GM12892 (cell line): Measurements from ENCODE around the gene UBQLN4.
"Not testable (repeated sequence)": the region's sequence is repeated elsewhere in the genome, so short reads cannot be mapped to it uniquely, and the experiment has no call there.

ENCODE experiments used
- DNase-seq: peaks from one replicate; pipeline ENCODE4 v3.0.0; 2011; ENCODE audit not compliant: insufficient read length
- FAIRE-seq: peaks from 2 replicates; lab custom pipeline; 2011; peaks lifted over from hg19 to GRCh38; lab: Jason Lieb, UNC
- POLR2A ChIP-seq: IDR thresholded peaks from 2 replicates; pipeline ENCODE4 v1.6.1; 2011; ENCODE audit warnings: low read depth, low read length, control low read depth
- POLR2AphosphoS5 ChIP-seq: IDR thresholded peaks from 2 replicates; pipeline ENCODE4 v1.6.1; 2011; ENCODE audit warnings: low read depth, low read length, control low read depth
- TAF1 ChIP-seq: IDR thresholded peaks from 2 replicates; pipeline ENCODE4 v1.6.1; 2011; ENCODE audit warnings: low read depth, mild to moderate bottlenecking, control low read depth, low read length, borderline replicate concordance

UBQLN4 gene

DNA sequence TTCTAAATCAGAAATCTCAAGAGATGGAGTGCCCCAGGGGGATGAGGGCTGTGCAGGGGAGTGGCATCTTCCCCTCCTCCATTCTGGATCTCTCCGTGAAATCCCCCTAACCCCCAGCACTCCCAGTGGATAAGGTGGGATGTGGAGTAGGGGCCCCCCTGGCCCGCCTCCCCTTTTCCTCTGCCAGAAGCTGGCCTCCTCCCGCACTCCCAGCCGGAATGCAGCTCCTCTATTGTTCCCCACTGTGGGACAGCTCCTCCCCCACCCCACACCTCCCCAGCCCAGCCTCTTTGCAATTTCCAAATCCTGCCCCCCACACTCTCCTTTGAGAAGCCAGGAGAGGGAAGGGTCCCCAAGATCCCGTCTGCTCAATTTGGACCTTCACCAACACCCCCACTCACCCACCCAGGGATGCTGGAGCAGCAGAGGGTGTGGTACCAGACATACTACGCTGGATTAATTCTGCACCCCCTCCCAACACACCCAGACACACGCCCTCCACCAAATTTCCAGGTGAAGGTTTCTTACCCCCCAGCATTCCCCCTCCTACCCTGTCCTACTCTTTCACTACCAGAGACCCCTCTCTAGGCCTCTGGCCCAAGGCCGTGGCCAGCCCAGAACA lies 26.8 kb upstream of the UBQLN4 start:
- no peak for DNase-seq
- no peak for TF ChIP-seq POLR2AphosphoS5
- TF ChIP-seq POLR2A = no peak
- no peak for TF ChIP-seq TAF1
- FAIRE-seq = no peak

GRCh38 chr1:156079762-156080161 lies 26.2 kb upstream of the UBQLN4 start:
- TF ChIP-seq TAF1 (no peak), POLR2A (no peak), POLR2AphosphoS5 (no peak)
- no peak for FAIRE-seq
- no peak for DNase-seq

DNA sequence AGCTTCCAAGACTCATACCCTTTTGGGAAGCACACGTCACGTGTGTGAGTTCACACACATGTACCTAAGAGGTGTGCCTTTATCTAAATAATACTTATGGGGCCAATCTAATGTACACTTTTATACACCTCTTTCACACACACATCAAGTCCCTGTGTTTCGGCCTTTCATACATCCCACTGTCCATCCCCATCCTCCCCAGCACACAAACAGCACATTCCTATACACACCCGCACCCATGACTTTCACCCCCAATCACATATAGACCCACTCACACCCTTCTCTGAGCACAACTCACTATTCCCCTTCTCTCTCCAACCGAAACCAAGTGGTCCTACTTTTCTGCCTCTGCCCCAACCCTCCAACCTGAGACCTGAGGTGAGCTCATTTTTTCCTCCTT lies 25.1 kb upstream of the UBQLN4 start:
- no peak for FAIRE-seq
- no peak for DNase-seq
- TF ChIP-seq POLR2A (no peak), TAF1 (no peak), POLR2AphosphoS5 (no peak)

DNA sequence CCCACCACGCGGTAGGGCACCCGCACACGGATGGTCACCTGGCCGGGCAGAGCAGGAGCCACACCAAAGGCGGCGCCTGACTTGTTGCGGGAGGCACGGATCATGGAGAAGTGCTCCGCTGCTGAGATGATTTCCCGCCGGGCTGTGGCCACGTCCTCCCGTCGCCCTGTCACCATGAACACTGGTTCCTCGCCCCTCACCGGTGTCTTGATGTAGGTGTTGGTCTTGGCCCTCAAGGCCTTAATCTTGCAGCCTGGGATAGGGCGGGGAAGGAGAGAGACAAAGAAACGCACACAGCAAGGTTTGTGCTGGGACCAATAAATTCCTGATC lies 23.8 kb upstream of the UBQLN4 start:
- no peak for FAIRE-seq
- TF ChIP-seq TAF1 (no peak), POLR2A (no peak), POLR2AphosphoS5 (no peak)
- no peak for DNase-seq

DNA sequence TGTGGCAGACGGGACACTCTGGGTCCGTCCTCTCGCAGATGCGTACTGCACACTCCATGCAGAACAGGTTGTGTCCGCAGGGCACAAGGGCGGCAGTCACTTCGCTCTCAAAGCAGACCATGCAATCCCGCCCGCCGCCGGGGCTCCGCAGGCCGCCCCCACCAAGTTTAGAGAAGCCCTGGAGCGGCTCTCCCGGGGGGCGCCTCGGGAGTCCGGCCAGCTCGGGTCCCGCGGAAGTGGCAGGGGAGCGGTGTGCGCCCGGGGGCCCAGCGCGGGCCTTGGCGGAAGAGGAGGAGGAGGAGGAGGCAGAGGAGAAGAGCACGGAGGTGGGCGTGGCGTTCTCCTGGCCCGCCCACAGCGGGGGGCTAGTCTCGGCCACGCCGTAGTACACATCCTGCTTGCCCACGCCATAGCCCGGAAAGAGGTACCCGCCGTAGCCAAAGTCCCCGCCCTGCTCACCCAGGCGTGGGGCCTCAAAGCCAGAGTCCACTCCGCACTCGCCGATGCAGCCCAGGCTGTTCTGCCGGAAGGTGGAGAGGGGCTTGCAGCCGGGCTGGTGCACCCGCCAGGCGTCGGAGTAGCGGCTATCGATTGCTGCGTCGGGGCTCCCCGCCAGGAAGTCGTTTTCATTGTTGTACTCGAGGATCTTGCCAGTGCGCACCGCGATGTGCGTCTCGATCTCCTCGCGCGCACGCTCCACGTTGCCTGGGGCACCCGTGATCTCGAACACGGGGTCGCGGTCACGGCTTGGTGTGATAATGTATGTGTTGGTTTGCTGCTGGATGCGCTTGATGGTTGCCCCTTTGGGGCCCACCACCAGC lies 23.2 kb upstream of the UBQLN4 start:
- FAIRE-seq (peak; percentile 46), DNase-seq (peak; percentile 85)
- no peak for TF ChIP-seq POLR2AphosphoS5
- peak; percentile 69; the same call in 1 of the 2 replicates for TF ChIP-seq POLR2A
- TF ChIP-seq TAF1 = 0 out of 2 replicates have a peak, but pooled peaks have one; percentile 37

GRCh38 chr1:156075775-156076204 lies 22.2 kb upstream of the UBQLN4 start:
- DNase-seq (no peak), FAIRE-seq (no peak)
- TF ChIP-seq POLR2A = no peak
- no peak for TF ChIP-seq TAF1
- no peak for TF ChIP-seq POLR2AphosphoS5

DNA sequence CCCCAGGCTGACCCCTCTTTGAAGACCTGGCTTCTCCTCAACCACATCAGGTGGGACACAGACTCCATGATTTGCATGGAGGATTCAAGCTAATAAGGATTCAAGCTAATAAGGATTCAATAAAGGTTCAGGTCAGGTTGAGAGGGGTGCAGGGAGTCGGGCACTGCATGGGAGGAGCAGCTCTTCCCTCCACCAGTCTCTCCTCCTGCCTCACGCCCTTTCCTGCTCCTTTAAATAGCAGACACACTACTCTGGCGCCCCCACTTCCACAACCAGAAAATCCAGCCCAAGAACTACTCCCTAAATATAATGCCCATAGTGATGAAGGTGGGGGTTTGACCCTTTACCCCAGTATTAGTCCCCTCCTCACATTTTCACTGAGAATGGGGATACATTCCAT lies 21.6 kb upstream of the UBQLN4 start:
- no peak for FAIRE-seq
- no peak for DNase-seq
- no peak for TF ChIP-seq TAF1
- no peak for TF ChIP-seq POLR2AphosphoS5
- TF ChIP-seq POLR2A = no peak

DNA sequence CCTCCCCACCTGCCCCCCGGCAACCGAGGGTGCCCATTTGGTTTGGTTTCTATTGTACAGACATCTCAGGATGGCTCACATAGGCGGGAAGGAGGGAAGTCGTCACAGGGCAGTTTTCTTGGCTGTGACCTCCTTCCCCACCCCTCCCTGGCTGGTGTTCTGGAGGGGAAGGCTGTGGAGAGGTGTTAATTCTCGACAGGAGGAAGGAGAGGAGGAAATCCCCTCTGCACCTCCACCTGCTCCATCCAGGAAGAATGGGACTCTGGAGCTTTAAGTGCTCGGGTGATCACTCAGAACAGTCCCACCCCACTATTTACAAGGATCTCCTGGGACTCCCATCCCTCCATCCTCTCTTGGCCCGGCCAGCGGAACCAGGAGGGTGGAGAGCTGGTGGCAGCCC lies 21.1 kb upstream of the UBQLN4 start:
- DNase-seq (no peak), FAIRE-seq (no peak)
- TF ChIP-seq POLR2A (no peak), POLR2AphosphoS5 (no peak), TAF1 (no peak)

GRCh38 chr1:156073740-156074139 lies 20.1 kb upstream of the UBQLN4 start:
- TF ChIP-seq POLR2A (no peak), POLR2AphosphoS5 (no peak), TAF1 (no peak)
- FAIRE-seq (no peak), DNase-seq (no peak)

- TF ChIP-seq TAF1 (no peak), POLR2AphosphoS5 (no peak), POLR2A (no peak)
- DNase-seq (no peak), FAIRE-seq (no peak)
These were observed 19.6 kb upstream of the UBQLN4 start for GRCh38 chr1:156073110-156073687.

GRCh38 chr1:156072251-156072650 lies 18.7 kb upstream of the UBQLN4 start:
- FAIRE-seq = no peak
- TF ChIP-seq POLR2AphosphoS5 = no peak
- no peak for TF ChIP-seq POLR2A
- TF ChIP-seq TAF1 = no peak
- DNase-seq = no peak

GRCh38 chr1:156071332-156071816 lies 17.8 kb upstream of the UBQLN4 start:
- not testable (repeated sequence) for FAIRE-seq, DNase-seq
